ENCODE results near the gene POC1A. TPM values are rescaled to one million over a fixed set of nuclear protein-coding genes. Genes with fewer than 3 reads are reported as not detected.

Gene POC1A
- total RNA-seq, 1 experiment from 2014 or later = 25.7 TPM

GRCh38 chr3:52089691-52090090 is 64.5 kb downstream of the POC1A start:
- Histone ChIP-seq H3K4me3 (ENCODE audit: low read depth in 2 of 2, low read length in 2 of 2) (no peak overlapping the region), H3K27me3 (ENCODE audit: control insufficient read depth, insufficient read depth, low read length) (no peaks in the 10 kb centered on the region), H3K4me1 (ENCODE audit: control insufficient read depth, insufficient read depth, low read length) (no peaks in the 10 kb centered on the region; the same call in 1 of the 2 replicates), H3K27ac (ENCODE audit: low read length) (no peak overlapping the region), H3K9me3 (ENCODE audit: control insufficient read depth, insufficient read depth, low read depth, low read length) (no peaks in the 10 kb centered on the region), H3K36me3 (ENCODE audit: control insufficient read depth, insufficient read depth, low read length) (no peaks in the 10 kb centered on the region; the same call in 1 of the 2 replicates)
- in situ Hi-C loops (cut with HindIII; ENCODE audit: low pct_unique_long_range_greater_than_20kb, low sequenced_read_pairs) = no loop called here
- DNase-seq (ENCODE audit: low read depth, low spot score) = no peak
- POLR2A ChIA-PET = no interaction called here
- intact Hi-C loops (cut with micrococcal nuclease; ENCODE audit: unreplicated experiment) = no loop called here
- TF ChIP-seq POLR2AphosphoS5 (IDR thresholded peaks at IDR 0.05; ENCODE audit: low read depth, low read length) = no peak
- CTCF ChIA-PET = no interaction called here
- no peak for ATAC-seq
- BruUV-seq (replicated peaks) = no TSS peak

- DNase-seq (ENCODE audit: low read depth, low spot score) = no peak
- ChIA-PET POLR2A (no interaction called here), CTCF (no interaction called here)
- in situ Hi-C loops (cut with HindIII; ENCODE audit: low pct_unique_long_range_greater_than_20kb, low sequenced_read_pairs) = no loop called here
- H3K36me3 ChIP-seq (ENCODE audit: control insufficient read depth, insufficient read depth, low read length) = no peaks in the 10 kb centered on the region; the same call in 1 of the 2 replicates
- H3K9me3 ChIP-seq (ENCODE audit: control insufficient read depth, insufficient read depth, low read depth, low read length) = no peaks in the 10 kb centered on the region
- BruUV-seq (replicated peaks) = no TSS peak
- no peak overlapping the region for H3K27ac ChIP-seq (ENCODE audit: low read length)
- ATAC-seq = no peak
- TF ChIP-seq POLR2AphosphoS5 (IDR thresholded peaks at IDR 0.05; ENCODE audit: low read depth, low read length) (no peak), SIN3A (IDR thresholded peaks at IDR 0.05; ENCODE audit: borderline replicate concordance, insufficient read depth, low read depth, low read length) (no peak), TCF7L2 (IDR thresholded peaks at IDR 0.05; ENCODE audit: low read depth, low read length) (no peak), REST (IDR thresholded peaks at IDR 0.05; ENCODE audit: insufficient read depth in 1 of 2, low read depth in 2 of 2, low read length in 1 of 2) (no peak), CTCF (IDR thresholded peaks at IDR 0.05) (no peak)
- no peak overlapping the region for H3K4me3 ChIP-seq (ENCODE audit: low read depth in 2 of 2, low read length in 2 of 2)
- H3K4me1 ChIP-seq (ENCODE audit: control insufficient read depth, insufficient read depth, low read length) = no peaks in the 10 kb centered on the region; the same call in 1 of the 2 replicates
- intact Hi-C loops (cut with micrococcal nuclease; ENCODE audit: unreplicated experiment) = no loop called here
- H3K27me3 ChIP-seq (ENCODE audit: control insufficient read depth, insufficient read depth, low read length) = no peaks in the 10 kb centered on the region
Observed at GRCh38 chr3:52088445-52089367, 65.5 kb downstream of the POC1A start.

GRCh38 chr3:52087731-52088130 is 66.5 kb downstream of the POC1A start:
- ChIA-PET POLR2A (no interaction called here), CTCF (no interaction called here)
- Histone ChIP-seq H3K4me3 (ENCODE audit: low read depth in 2 of 2, low read length in 2 of 2) (no peak overlapping the region), H3K9me3 (ENCODE audit: control insufficient read depth, insufficient read depth, low read depth, low read length) (no peaks in the 10 kb centered on the region), H3K27ac (ENCODE audit: low read length) (no peak overlapping the region), H3K27me3 (ENCODE audit: control insufficient read depth, insufficient read depth, low read length) (no peaks in the 10 kb centered on the region), H3K4me1 (ENCODE audit: control insufficient read depth, insufficient read depth, low read length) (no peaks in the 10 kb centered on the region; the same call in 1 of the 2 replicates), H3K36me3 (ENCODE audit: control insufficient read depth, insufficient read depth, low read length) (no peaks in the 10 kb centered on the region; the same call in 1 of the 2 replicates)
- TF ChIP-seq SIN3A (IDR thresholded peaks at IDR 0.05; ENCODE audit: borderline replicate concordance, insufficient read depth, low read depth, low read length) = no peak
- in situ Hi-C loops (cut with HindIII; ENCODE audit: low pct_unique_long_range_greater_than_20kb, low sequenced_read_pairs) = no loop called here
- intact Hi-C loops (cut with micrococcal nuclease; ENCODE audit: unreplicated experiment) = no loop called here
- DNase-seq (ENCODE audit: low read depth, low spot score) (no peak), ATAC-seq (no peak)
- BruUV-seq (replicated peaks) = no TSS peak

Data from Panc1 (cell line).